SHP77 (cell line): Measurements from ENCODE around the gene FGF14.

Experiments used
- DNase-seq, 2 experiments: peaks; one replicate each; lab custom pipeline; 2025; lab: John Stamatoyannopoulos, UW

FGF14 gene

DNA sequence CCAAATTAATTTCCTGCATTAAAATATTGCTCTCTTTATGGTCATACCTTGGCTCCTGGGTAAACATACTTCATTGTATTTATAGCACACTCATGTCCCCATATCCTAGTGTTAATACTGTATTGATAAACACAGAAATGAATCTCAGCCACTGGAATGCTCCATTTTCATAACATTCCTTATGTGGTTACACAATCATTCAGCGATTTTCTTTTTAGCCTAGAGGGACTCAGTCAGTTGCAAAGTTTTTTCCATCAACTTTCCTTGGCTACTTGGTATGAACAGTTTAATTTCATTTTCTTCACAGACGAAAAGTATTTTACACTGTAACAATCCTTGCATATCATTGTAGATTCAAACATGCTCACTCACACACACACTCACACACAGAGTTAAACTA lies 471.5 kb downstream of the FGF14 start:
- no peak for DNase-seq

DNA sequence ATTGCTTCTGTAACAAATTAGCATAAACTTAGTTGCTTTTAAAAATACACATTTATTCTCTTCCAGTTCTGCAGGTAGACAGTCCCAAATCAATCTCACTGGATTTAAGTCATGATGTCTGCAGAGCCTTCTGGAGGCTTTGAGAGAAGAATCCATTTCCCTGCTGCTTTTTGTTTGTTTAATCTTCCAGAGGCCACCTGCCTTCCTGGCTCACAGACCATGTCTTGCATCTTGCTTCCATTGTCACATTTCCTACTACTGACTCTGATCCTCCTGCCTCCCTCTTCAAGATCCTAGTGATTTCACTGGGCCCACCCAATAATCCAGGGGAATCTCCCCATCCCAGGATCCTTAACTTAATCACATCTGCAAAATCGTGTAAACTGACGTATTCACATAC lies 476.1 kb downstream of the FGF14 start:
- peak; percentile 74 for DNase-seq

DNA sequence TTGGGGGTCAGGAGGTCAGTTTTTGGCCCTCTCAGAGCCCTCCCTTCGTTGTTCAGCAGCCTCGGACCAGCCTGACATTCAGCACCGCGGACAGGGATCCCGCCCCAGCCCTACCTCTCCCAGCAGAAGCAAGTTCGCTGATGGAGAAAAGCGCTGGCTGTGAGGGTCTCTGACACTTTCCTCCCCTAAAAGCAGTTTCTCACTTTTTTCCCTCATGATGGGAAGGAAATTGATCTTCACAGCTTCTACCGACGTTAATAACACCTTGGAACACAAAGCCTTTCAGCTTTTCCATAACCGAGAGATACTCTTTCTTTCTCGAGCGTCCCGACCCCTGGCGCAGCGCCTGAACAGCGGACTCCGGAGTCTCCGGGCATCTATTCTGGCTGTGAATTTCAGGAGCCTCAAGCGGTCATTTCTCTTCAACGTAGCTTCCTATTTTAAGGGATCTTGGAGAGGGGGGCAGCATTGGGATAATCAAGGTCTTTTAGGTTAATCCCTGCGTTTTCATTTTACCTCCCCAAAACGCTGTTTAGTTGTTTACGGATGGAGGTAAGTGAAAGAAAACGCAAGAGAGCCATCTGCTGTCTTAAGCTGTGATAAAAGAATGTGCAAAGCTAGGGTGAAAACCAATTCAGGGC lies 482.2 kb downstream of the FGF14 start:
- DNase-seq = peak; percentile 64 to 66

DNA sequence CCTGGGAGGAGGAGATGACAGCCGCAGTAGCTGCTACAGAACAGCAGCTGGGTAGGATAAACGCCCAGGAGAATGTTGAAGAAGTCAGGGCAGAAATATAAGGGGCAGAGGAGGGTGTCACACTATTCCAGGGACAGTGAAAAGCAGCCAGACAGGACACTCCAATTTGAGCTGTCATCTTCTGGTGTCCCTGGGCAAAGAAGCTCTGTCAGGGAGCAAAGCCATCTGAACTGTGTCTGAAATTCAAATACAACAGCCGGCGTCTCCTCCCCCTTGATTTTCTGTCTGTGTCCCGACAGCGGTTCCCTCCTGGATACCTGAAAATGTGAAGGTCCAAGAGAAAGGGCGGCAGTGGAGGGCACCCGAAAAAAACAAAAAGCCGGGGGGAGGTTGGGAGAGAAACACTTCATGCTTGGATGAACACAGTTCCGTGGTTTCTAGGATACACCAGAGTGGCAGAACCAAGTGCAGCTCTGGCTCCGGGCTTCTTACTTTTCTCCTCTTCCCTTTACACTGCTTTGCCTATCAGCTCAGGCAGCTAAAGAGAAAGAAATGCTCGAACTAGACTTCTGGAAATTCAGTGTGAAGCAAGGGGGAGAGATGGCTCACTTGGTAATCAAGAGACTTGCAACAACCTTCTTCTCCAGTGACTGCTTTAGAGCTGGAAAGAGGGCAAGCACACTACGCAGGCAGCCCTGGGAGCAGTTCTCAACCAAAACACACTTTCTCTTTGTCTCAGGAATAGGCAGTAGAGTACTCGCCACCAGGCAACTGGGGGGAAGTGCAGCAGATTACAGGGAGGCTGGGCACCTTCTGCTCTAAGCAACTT lies 483.8 kb downstream of the FGF14 start:
- DNase-seq = peak; percentile 94

GRCh38 chr13:101917475-101917810 lies 484.4 kb downstream of the FGF14 start:
- DNase-seq = peak; percentile 86 to 88

DNA sequence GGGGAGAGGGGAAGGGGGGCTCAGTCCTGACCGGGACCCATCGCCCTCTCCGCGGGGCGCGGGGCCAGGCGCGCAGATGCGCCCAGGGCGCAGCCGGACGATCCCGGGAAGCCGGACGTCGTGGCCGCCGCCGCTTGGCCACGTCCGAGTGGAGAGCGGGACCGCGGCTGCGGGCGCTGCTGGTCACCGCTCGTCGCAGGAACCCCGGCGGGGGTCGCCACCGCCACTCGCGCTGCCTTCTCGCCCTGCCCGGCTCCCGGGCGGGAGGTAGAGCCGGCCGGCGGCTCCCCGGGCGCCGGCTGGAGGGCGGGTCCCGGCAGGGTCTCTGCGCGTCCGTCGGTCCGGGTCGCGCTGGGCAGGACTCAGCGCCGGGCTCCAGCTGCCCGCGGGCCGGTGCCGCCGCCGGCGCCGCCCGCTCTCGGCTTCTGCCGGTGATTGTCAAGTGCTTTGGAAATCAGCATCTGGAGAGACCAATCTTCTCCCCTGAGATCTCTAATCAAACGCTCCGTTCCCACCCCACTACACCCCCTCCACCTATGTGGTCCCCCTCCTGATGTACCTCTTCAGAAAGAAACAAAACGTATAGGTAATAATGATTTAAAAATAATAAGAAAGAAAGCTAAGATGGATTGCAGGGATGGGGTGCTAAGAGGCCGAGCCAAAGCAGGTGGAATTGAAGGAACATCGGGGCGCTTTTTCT lies 484.9 kb downstream of the FGF14 start:
- DNase-seq = no peak

DNA sequence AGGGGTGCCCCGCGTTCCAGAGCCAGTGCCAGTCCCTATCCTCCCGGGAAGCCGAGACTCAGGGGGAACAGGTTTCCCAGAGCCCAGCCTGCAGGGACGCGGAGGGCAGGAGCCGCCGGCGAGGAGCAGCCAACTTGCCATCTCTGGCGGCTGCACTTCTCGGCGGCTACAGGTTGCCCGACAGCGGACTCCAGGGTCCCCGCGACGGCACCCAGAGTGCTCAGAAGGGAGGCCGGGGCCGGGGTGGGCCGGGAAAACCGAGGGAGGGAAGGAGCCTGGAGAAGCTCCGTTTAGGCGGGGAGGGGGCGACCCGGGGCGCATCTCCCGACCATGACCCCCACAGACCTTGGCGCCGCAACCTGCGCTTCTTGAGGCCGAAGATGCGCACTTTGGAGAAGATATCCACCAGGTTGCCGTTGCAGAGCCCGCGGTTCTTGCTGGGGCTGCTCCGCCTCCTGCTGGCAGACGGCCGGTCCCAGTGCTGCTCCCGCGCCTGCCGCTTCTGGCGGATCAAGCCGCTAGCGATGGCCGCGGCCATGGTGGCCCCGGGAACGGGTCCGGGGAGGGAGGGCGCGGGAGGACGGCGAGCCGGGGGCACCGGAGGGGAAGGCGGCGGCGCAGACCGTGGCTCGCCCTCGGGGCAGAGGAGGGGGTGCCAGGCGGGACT lies 485.6 kb downstream of the FGF14 start:
- DNase-seq = peak; percentile 75 to 86

GRCh38 chr13:101915755-101916107 lies 486.1 kb downstream of the FGF14 start:
- DNase-seq = peak; percentile 71

GRCh38 chr13:101915331-101915730 lies 486.5 kb downstream of the FGF14 start:
- peak; percentile 96 for DNase-seq

DNA sequence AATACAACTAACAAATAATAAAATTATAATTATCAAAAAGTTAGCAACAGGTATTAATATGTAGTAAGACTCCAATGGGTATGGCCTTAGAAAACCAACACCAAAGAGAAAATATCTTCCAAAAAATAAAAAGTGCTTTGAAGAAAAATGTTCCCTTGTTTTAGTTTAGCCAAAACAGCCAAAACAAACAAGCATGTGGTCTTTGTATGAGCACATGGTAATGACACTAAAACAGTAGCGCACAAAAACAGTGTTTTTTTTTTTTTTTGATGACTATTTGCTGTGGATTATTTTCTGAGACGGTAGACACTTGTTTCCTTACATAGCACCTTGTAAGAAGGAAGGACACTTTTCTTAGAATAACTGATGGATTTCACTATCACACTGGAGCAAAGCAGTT lies 490.1 kb downstream of the FGF14 start:
- no peak for DNase-seq

DNA sequence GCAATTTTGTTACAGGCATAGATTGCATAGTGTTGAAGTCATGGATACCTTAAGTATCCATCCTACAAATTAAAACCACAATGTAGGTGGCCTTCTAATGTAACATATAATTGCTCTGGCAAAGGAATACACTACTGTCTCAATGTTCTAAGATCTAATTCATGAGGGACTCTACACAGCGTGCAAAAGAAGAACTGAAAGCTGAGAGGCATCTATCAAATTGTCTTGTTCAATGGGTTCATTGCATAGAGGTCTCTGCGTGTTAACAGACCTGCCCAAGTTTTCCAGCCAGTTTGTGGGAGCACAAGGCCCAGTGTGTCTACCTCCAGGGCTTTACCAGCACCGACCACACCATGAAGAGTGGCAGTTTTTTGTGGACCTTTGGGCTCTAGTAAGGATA lies 498.0 kb downstream of the FGF14 start:
- DNase-seq = no peak

DNA sequence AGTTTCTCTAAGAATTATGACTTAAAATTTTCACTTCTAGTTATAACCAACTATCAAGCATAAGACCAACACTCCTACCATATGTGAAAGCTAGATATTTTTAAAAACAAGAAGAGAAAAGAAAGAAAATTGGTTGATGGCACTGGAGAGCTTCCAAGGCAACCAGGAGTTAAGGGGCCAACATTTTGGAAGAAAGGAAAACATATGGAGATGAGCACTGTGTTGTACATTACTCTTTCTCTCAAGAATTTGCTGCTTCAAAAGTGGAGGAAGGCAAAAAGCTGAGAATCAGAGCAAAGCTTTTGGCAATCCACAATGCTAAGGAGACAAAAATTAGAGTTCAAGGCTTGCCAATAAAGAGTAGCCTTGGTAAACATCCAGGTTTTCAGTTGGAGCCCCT lies 503.2 kb downstream of the FGF14 start:
- no peak for DNase-seq

DNA sequence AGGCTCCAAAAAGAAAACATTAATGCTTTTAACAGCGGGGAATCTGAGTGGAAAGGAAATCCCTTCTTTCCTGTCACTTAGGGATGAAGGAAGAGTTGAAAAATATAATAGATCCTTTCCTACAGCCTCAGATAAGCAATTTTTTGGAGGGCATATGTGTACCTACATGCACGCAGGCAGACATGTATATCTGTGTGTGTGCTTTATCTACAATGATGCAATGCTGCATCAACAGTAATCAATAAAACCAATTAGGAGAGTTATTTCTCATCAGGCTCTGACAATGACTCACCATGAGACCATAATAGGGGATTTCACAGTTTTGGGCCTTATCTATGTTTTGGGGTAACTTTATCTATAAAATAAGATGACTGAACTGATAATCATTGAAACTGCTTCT lies 505.3 kb downstream of the FGF14 start:
- no peak for DNase-seq

DNA sequence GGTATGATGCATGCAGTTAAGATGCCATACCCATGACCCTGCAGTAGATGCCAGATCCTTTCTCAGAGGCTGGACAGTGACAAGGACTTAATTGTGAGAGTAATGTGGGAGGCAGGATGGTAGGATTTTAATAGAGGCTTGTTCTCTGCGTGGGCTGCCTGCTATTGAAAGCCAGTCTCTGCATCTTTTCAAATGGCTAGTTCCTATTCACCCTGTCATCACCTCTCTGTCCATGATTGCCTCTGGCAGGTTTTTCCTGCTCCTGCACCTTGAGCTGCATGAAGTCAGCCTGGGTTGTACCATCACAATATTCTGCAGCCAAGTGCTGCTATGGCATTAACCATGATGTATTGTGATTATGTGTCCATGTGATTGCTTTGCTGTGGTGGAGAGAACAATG lies 508.8 kb downstream of the FGF14 start:
- DNase-seq = no peak

DNA sequence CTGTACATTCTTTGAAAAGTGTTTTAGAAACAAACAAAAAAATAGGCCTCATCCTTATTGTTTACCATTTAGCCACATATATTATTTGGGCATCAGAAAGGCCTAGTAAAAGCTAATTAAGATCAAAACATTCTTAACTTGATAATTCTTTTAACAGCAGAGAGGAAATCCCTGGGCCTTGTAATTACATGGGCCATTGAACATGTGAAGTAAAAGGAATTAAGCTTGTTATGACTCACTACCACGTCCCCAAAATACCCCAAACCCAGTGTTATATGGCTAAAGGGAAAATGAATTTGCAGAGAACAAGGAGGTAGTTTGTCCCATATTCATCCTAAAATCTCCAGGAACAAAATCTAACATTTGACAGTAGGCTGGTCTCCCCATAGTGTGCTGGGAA lies 509.6 kb downstream of the FGF14 start:
- no peak for DNase-seq

- DNase-seq = no peak
Observed at GRCh38 chr13:101881593-101881992, 520.3 kb downstream of the FGF14 start.

DNA sequence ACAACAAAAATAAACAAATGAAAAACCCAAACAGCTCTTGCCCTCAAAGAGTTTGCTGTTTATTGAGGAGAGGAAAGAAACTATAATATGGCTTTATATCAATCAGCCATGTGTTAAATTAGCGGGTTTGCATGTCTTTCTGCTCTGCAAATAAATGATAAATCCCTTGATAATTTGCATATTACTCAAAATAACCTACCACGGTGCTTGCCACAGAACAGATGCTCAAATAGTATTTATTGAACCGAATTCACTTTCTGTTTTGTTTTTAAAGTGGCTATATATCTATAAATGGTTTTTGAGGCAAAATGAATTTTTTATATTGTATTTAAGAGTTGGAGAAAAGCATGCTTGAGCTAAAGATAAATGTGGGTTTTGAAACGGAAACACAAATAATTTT lies 521.3 kb downstream of the FGF14 start:
- no peak for DNase-seq

GRCh38 chr13:101876951-101877350 lies 524.9 kb downstream of the FGF14 start:
- no peak for DNase-seq

- DNase-seq = peak; percentile 98 to 99
Observed at GRCh38 chr13:101875717-101876393, 526.0 kb downstream of the FGF14 start.

GRCh38 chr13:101875091-101875490 lies 526.8 kb downstream of the FGF14 start:
- DNase-seq = peak; percentile 16 to 48

DNA sequence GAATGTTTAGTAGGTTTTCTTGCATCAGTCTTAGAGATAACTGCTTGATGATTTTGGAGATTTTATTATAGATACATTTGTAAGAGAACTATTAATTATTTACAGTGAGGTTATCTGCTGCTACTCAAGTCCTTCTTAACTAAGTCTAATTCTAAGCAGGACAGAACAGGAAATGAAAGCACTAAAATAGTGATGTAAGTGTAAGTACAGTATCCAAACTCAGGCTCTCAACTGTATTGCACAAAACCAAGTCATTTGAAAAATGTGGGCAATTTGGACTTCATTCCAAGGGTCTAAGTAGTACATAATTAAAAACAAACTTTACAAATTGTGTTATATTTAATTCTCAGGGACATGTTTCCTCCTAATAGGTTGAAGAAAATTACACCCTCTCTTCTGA lies 532.3 kb downstream of the FGF14 start:
- peak in 1 of 2 experiments; percentile 8 for DNase-seq
